HG03097 (cell line): ENCODE data around the gene SP140.
"Not testable (repeated sequence)": the region's sequence is repeated elsewhere in the genome, so short reads cannot be mapped to it uniquely, and the experiment has no call there.

Experiments
- ATAC-seq: cut with Tn5 transposase; IDR thresholded peaks from one replicate; pipeline ENCODE4 v1.9.1; 2021; ENCODE audit not compliant: unreplicated experiment, low FRiP score

SP140 gene

DNA sequence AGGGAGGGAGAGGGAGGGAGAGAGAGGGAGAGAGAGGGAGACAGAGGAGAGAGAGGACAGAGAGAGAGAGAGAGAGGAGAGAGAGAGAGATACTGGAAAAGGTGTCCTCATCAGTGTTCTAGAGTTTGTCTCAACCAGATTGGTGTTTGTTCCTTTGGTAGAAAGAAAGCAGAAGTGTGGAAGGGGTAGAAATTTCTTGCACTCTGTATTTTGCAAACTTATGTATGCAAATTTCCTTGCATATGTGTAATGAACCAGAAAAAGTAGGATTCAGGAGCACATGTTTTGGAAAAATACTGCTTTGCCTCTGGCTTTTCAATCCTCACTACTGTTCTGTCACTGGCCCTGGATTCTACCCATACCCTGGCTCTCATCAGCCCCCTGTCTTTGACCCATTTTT lies 1.1 kb upstream of the SP140 start:
- ATAC-seq: no peak

DNA sequence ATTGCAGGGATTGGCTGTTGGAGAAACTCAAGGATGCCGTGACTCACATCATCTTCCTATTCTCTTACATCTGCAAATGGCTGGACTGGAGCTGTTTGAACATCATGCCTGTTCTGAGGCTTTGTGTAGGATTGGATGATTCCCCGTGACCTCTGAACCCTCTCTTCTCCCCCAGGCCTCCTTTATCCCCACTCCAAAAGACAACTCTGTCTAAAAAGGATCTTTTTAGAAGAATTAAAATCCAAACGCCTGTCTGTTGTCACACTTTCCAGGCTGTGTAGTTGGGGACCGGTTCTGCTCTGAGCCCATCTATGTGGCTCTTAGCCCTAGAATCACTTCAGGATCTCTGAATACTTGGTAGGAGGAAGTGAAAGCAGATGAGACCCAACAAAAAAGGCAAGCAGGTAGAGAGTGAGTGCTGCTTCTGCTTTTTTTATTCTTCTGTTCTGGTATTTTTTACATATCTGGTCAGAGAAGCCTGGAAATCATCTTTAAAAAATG lies 565 bp downstream of the SP140 start:
- peak; percentile 64 for ATAC-seq

DNA sequence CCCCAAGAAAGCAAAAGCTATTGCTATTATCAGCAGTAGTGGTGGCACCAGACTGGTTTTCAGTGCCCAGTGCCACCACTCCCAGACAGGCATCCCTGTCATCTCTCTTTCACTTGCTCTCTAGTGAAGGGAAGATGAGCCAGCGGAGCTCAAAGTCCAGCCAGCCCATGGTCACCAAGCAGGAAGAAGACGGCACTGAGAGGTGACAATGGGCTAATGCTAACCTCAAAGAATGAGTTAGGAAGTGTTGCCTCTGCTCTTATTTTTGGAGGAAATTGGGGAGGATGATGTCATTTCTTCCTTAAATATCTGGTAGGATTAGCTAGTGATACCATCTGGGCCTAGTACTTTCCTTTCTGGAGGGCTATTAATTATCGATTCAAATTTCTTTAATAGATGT lies 1.7 kb downstream of the SP140 start:
- no peak for ATAC-seq

DNA sequence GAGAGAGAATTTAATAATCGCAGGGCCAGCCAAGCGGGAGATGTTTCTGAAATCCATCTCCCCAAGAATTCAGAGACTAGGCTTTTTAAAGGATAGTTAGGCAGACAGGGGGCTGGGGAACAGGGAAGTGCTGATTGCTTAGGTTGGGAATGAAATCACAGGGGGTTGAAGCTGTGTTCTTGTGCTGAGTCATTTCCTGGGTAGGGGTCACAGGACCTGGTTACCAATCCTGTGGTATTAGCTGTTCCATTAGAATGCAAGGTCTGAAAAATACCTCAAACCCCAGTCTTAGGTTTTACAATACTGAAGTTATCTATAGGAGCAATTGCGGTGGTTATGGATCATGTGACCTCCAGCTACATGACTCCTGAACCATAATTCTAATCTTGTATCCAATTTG lies 4.6 kb downstream of the SP140 start:
- ATAC-seq: no peak

DNA sequence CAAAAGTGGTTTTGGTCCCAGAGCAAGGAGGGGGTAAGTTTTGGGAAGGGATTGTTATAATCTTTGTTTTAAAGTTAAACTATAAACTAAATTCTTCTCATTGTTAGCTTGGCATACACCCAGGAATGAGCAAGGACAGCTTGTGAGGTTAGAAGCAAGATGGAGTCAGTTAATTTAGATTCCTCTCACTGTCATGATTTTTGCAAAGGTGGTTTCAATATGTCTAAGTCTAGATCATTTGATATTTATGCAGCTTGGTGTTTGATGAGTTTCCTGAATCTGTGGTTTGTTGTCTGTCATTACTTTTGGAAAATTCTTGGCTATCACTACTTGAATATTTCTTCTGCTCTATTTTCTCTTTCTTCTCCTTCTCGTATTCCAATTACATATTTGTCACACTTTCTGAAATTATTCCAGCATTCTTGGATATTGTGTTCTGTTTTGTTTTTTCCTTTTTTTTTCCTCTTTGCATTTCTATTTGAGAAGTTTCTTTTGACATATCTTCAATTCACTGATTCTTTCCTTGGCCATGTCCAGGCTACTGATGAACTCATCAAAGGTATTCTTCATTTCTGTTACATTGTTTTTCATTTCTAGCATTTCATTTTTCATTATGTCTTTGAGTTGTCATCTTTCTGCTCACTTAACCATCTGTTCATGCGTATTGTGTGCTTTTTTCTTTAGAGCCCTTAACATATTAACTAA lies 5.1 kb downstream of the SP140 start:
- ATAC-seq: no peak

DNA sequence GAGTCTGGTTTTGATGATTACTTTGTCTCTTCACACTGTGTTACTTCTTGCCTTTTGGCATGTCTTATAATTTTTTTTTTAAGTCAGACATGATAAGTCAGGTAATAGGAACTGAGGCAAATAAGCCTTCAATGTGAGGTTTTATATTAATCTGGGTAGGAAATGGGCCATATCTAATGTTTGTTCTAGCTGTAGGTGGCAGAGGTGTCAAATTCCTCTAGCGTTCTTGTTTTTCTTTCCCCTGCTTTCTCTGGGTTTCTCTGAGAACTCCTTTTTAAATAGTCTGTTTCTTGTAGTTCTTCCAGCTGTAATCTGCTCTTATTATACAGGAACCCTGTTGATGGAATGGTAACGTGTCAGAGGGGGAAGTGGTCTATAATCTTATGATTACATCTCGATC lies 5.7 kb downstream of the SP140 start:
- ATAC-seq: no peak

DNA sequence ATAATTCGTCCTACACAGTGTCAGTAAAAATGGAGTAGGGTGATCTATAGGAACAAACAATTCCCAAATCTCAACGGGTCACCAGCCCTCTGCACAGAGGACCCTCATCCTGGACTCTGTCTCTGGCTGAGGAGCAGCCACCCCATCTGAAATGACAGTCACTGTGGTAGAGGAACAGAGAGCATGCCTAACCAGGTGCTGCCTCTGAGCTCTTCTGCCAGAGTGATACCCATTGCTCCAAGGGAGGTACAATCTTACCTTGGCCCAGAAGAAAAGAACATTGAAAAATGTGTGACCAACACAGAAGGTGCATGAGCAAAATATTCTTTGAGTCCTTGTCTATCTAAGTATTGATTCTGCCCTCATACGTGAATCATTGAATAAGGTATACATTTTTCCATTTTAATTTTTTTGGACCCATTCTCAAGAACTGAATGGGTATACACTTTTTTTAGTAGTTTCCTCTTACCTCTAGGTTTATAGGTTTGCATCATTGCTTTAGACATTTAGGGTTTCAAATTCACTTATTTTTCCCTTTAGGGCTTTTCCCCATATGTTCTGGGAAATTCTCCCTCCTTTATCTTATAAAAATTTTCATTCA lies 8.7 kb downstream of the SP140 start:
- no peak for ATAC-seq

DNA sequence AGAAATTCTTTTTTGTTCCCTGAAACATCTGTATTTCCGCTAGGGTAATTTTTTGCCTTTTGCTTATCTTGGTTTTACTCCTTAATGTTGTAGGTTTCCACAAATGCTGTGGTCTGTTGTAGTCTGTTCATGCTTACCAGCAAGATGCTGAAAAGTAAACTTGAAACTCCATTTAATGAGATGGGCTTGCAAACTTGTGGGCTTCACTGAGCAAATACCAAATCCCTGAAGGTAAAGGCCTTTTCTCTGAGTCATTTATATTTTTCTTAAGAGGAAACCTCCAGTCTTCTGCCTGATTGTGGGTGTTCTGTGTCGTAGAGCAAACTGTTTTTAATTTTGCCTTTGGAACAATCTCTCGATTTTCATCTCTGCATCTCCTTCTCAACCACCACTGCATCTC lies 9.3 kb downstream of the SP140 start:
- ATAC-seq: no peak

DNA sequence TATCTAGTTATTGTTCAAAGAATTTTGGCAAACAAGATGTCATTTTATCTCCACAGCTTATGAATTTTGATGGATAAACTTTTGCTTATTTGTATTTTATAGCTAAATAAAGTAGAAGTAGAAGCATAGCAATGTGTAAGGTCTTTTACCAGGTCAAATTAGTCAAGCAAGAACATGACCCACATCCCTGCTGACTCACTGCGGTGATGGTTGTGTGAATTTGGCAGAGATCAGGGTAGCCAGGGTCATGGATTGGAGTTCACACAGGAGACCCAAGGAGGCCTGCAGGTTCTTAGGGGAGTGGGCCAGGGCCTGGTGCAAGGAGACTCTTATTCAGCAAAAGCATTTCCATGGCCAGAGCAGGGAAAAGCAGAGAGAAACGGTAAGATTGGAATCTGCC lies 18.7 kb downstream of the SP140 start:
- no peak for ATAC-seq

DNA sequence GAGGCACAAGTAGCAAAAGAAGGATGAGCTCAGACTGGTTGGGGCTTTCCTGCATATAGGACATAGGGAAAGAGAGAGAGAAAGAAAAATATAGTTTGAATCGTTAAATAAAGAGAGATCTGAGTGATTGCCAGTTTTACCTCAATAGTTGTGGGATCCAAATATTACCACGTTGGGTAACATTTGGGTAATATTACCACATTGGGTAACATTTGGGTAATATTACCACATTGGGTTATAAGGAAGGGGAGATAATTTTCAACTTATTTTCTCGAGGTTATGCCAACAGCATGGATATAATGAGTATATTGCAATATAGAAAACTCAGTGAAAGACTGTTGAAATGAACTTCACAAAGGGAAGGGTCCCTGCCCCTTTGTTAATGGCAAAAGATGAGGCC lies 20.7 kb downstream of the SP140 start:
- ATAC-seq: no peak

DNA sequence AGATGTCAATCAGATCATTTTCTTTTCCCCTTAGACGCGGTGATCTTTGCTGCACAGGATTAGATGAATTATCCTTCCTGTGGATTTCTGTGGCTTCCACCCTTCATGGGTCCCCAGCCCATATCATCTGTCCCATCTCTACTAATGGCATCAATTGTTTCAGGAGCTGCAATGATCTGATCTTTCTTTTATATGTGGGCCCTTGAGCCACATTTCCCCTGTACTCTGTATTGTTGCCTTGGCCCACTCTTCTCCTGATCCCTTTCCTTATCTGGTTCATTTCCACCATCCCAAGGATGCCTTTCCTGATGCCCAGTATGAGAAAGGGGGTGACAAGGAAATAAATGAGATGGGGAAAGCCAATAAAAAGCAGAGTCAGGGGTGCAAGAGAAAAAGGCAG lies 24.7 kb downstream of the SP140 start:
- ATAC-seq: no peak

DNA sequence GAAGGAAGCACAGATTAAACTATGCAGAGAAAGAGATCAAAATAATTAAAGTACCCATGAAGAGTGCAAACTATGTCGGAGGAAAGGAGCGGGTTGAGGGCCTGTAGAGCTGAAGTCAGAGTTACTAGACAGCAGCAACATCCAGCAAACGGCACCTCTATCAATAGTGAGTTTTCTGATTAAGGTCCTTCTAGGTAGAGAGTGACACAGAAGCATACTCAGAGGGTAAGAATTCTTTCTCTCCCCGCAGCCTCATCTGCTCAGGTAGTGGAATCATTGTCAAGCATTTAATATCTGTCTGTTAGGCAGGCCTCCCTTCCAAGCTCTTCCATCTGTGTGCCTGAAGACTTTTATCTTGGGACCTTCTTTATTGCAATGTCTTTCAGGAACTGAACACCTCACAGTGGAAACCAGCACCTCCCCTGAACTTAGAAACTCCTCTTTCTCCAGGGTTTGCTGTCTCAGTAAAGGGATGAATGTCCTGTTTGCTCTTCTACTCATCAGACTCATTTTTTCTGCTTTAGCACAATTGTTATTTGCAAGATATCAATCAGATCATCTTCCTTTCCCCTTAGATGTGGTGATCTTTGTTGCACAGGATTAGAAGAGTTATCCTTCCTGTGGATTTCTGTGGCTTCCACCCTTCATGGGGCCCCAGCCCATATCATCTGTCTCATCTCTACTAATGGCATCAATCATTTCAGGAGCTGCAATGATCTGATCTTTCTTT lies 28.8 kb downstream of the SP140 start:
- no peak for ATAC-seq

DNA sequence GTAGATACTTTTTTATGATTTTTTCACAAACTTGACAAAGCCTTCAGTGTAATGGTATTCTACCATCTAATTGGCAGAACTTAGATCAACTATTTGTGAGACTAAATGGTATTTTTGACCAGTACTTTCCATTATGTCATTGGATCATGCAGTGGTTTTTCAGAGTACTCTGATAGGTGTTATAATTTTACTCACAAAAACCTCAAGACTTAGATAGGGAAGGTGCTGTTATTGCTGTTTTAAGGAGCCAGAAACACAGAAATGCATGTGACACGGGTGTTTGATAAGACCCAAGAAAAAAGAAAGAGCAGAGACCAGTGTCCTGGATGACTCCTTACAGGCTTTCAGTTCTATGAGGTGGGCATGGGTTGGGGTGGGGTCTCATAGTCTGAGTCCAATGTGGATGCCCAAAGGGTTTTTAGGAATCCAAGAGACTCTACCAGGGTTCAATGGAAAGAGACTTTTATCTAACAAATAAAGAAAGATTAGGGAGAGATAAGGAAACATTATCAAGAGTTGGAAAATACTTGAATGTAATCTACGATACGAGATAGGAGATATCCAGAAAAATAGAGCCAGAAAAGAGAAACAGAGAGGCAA lies 31.3 kb downstream of the SP140 start:
- no peak for ATAC-seq

DNA sequence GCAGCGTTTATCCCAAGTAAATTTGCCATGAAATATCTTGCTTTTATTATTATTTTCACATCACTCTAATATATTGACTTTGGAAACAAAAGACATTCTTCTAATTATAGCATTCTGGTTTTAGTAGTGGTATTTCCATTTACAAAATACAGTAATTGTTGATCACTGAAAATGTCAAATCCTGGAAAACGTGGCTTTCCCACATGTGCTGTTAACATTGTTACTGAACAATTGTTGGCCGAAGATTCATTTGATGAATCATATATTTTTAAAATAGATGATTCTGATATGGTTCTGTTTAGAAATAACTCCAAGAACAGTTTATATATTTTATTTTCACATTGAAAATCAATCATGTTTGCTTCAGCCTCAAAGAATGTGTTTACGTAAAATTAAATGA lies 32.9 kb downstream of the SP140 start:
- no peak for ATAC-seq

DNA sequence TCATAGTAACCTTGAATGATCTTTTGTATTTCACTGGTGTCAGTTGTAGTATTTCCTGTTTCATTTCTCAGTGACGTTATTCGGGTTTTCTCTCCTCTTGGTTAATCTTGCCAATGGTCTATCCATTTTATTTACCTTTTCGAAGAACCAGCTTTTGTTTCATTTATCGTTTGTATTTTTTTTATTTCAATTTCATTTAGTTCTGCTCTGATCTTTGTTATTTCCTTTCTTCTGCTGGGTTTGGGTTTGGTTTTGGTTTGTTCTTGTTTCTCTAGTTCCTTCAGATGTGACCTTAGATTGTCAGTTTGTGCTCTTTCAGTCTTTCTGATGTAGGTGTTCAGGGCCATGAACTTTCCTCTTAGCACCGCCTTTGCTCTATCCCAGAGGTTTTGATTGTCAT lies 36.7 kb downstream of the SP140 start:
- ATAC-seq: no peak

DNA sequence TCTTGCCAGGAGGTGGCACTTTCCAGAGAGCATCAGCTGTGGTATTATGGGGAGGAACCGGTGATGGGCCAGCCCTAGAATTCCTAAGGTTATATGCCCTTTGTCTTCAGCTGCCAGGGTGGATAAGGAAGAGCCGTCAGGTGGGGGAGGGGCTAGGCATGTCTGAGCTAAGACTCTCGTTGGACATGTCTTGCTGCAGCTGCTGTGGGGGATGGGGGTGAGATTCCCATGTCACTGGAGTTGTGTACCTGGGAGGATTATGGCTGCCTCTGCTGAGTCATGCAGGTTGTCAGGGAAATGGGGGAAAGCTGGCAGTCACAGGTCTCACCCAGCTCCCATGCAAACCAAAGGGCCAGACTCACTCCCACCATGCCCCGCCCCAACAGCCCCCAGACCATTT lies 39.4 kb downstream of the SP140 start:
- ATAC-seq: not testable (repeated sequence)

DNA sequence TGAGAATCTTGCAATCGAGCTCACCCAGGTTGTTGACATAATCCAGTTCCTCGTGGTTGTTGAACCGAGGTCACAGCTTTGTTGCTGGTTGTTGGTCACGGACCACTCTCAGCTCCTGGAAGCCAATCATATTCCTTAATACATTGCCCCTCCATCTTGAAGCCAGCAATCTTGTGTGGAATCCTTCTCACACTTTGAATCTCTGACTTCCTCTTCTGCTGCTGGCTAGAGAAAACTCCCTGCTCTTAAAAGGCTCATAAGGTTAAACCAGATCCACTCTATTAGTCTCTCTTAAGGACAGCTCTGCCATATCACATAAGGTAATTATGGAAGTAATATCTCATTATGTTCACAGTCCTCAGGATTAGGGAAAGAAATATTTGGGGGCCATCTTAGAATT lies 41.1 kb downstream of the SP140 start:
- no peak for ATAC-seq

DNA sequence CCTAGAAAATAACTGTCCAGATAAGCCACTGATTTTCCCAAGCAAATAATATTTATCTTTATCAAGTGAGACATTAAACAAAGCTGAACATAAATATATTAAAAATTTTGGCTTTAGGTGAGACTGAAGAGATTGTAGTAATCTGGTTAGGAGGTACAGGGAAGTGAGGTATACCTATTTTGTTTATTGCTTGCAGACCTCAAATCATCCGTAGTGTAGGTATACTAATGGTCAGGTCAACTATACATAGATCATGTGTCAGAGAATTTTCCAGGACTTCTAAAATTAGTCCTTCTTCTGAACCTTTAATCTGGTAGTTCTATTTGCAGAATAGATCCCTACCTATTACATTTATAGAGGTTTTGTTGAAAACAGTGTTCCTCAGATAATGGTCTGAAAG lies 41.5 kb downstream of the SP140 start:
- ATAC-seq: no peak

DNA sequence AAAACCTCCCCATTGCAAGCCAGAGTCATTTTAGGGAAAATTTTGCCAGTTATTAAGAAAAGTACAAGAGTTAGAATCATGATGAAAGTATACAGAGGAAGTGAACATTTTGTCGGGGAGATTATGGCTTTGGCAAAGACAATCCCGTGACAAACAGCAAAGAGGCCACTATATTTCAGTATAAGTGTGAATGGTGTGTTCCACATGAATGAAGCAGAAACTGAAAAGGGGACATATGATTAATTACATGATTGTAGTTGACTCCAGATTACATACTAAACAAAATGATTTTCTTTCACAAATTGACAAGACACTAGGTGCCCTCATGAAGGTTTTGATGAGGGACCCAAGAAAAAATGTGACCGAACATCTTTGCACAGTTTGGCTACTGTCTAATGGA lies 42.0 kb downstream of the SP140 start:
- peak; percentile 54 for ATAC-seq

DNA sequence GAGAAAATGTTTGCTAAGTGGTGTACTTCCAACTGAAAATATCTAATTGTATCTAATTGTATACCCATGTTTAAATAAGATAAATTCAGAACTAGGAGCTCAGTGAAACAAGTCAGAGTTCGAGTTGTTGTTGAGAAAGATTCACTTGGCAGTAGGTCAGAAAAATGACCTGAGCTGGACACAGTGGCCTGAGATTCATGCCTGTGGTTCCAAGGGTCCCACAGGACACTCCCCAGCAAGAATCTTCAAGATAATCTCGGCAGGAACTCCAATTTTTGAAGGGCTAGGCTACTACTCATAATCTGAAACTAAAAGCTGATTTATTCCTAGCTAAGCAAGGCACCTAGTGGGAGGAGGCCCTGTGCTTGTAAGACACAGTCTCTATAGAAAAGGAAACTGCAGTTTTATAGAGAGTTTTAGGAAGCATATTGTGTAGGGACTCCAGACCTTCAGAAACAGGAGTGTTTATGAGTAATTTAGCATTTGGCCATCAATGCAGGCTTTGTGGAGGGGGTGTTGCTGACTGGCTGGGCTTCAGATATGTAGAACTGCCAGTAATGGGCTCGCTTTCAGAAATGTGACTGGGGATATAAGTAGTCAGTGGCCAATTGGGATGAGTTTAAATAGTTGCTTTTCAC lies 43.2 kb downstream of the SP140 start:
- ATAC-seq: peak; percentile 60

DNA sequence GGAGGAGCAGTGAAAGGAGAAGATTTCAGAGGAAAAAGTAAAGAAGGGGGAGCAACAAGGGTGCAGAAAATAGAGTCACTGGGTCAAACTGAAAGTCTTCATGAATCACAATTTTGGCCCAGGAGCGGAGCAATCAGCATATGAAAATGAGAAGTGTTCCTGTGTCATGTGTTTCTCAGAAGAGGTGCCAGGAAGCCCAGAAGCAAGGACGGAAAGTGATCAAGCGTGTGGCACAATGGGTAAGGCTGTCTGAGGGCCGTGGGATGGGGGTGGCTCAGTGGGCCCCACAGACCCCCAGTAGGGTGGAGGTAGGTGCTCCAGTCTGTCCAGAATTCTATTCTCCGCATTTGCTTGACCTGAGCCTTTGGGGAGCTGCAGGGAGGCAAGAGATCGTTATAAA lies 44.2 kb downstream of the SP140 start:
- ATAC-seq: no peak
